Naive thymus-derived CD4-positive, alpha-beta T cell (primary cell): ENCODE data around the gene ASAP3. TPM values are rescaled to one million over a fixed set of nuclear protein-coding genes. Genes with fewer than 3 reads are reported as not detected.

ENCODE experiments used
- ATAC-seq: fragments of 150-1000 bp; cut with Tn5 transposase; 2 replicates; pipeline ENCODE4 v1.10.0; 2021; ENCODE audit warnings: mild to moderate bottlenecking, moderate library complexity
- CTCF ChIA-PET: fragments of 350-600 bp; sonication (Branson Sonifier 250); formaldehyde crosslinking; loops from one replicate; lab custom pipeline; 2021; ENCODE audit warnings: antibody characterized with exemption; lab: Charles Lee
- POLR2A ChIA-PET: fragments of 350-600 bp; sonication (Branson Sonifier 250); formaldehyde crosslinking; loops from one replicate; lab custom pipeline; 2021; ENCODE audit warnings: antibody characterized with exemption, inconsistent platforms; lab: Charles Lee
- DNase-seq, 9 donors: peaks; one replicate each; pipeline versions ENCODE4 v3.0.0 to v3.0.0-alpha.2; 2020 to 2022; ENCODE audit warnings: mixed read lengths in 1 of 9
- H3K27ac ChIP-seq: one replicate; pipeline ENCODE4 v1.7.0; 2013; ENCODE audit warnings: mild to moderate bottlenecking, low read depth, low read length, moderate library complexity
- H3K27me3 ChIP-seq, 2 donors: one replicate each; pipeline ENCODE4 v1.7.0; 2013; ENCODE audit warnings: low read length in 2 of 2, mild to moderate bottlenecking in 2 of 2, moderate library complexity in 2 of 2; ENCODE audit not compliant: control insufficient read depth in 2 of 2, insufficient read depth in 2 of 2
- H3K36me3 ChIP-seq, 3 experiments: 1 replicate in 2 of 3; 2 replicates in 1 of 3; pipeline ENCODE4 v1.7.0; 2013; ENCODE audit warnings: low read length in 3 of 3, mild to moderate bottlenecking in 3 of 3, moderate library complexity in 1 of 3; ENCODE audit not compliant: insufficient read depth in 3 of 3, control insufficient read depth in 2 of 3
- H3K4me1 ChIP-seq, 2 donors: one replicate each; pipeline ENCODE4 v1.7.0; 2013; ENCODE audit warnings: low read length in 2 of 2, mild to moderate bottlenecking in 2 of 2, moderate library complexity in 1 of 2; ENCODE audit not compliant: control insufficient read depth in 2 of 2, insufficient read depth in 2 of 2
- H3K4me3 ChIP-seq: 2 replicates; pipeline ENCODE4 v1.7.0; 2013; ENCODE audit warnings: mild to moderate bottlenecking, low read length
- H3K9me3 ChIP-seq, 3 experiments: 1 replicate in 2 of 3; 2 replicates in 1 of 3; pipeline ENCODE4 v1.7.0; 2013; ENCODE audit warnings: low read length in 3 of 3; ENCODE audit not compliant: control insufficient read depth in 2 of 3
- H3K27ac Mint-ChIP-seq, 9 donors: one replicate each; pipeline ENCODE4 v1.8.0; 2020 to 2022; ENCODE audit warnings: mixed read lengths in 9 of 9, mild to moderate bottlenecking in 8 of 9, moderate library complexity in 5 of 9, inconsistent platforms in 2 of 9
- H3K27me3 Mint-ChIP-seq, 5 donors: one replicate each; pipeline ENCODE4 v1.8.0; 2021 to 2022; ENCODE audit warnings: mixed read lengths in 5 of 5, mild to moderate bottlenecking in 1 of 5
- H3K36me3 Mint-ChIP-seq, 5 donors: one replicate each; pipeline ENCODE4 v1.8.0; 2020 to 2022; ENCODE audit warnings: mixed read lengths in 5 of 5, mild to moderate bottlenecking in 3 of 5, inconsistent platforms in 1 of 5
- H3K4me1 Mint-ChIP-seq, 7 donors: one replicate each; pipeline ENCODE4 v1.8.0; 2020 to 2022; ENCODE audit warnings: mixed read lengths in 7 of 7, mild to moderate bottlenecking in 3 of 7, inconsistent platforms in 1 of 7
- H3K4me3 Mint-ChIP-seq, 10 donors: one replicate each; pipeline ENCODE4 v1.8.0; 2020 to 2022; ENCODE audit warnings: mild to moderate bottlenecking in 10 of 10, mixed read lengths in 10 of 10, moderate library complexity in 6 of 10, inconsistent platforms in 2 of 10
- H3K9me3 Mint-ChIP-seq, 11 donors: one replicate each; pipeline ENCODE4 v1.8.0; 2020 to 2022; ENCODE audit warnings: mixed read lengths in 11 of 11, mild to moderate bottlenecking in 4 of 11, inconsistent platforms in 1 of 11, moderate library complexity in 1 of 11
- intact Hi-C, 2 donors: fragments of 100-400 bp; cut with micrococcal nuclease; formaldehyde crosslinking; loops; one replicate each; pipeline ENCODE4 v1.15.1; 2023
- polyA plus RNA-seq, 2 donors: library from polyadenylated mRNA; unstranded; fragments of 300-500 nt; fragmentation: Illumina TruSeq; gene quantifications; one replicate each; pipeline ENCODE4 v1.2.3, GENCODE V29; 2021
- total RNA-seq, 6 experiments: library from RNA in 5 of 6; stranded (reverse) in 5 of 6; gene quantifications; 1 replicate in 5 of 6; 2 replicates in 1 of 6; pipeline ENCODE4 v1.2.3 and lab custom pipeline; 2021 to 2026

Gene ASAP3
- total and polyA plus RNA-seq, 7 experiments from 2014 or later, result 0.12 to 8.8 (median 1.5) TPM

DNA sequence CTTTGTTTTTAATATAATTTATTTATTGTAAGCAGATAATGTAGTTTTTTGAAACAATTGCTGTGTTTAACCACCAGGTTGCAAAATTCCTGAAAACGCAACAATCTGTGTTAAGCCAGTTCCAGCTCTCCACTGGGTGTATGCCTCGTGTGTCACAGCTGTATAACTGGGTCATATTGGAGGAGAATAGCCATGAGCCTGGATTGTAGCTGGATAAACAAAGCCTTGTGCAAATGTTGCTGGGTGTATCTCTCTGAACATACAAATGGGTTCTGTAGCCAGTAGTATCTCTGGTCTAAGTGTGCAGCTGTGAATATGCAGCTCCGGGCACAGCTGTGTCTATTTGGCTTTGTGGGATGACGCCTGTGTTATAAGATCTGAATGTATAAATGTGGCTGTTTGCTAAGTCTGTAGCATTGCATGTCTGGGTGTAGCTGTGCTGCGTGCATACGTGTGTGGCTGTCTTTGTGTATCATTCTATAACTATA is 62.2 kb downstream of the ASAP3 start:
- POLR2A ChIA-PET, result interaction anchor here (0.5 to 2.5 kb wide), 12 partner anchors 10 to 558 kb away, joined by 3 to 13 read pairs (median 3); partner anchors contain the start of genes HNRNPR, RPL11 and SRSF10
- no peaks in the 10 kb centered on the region for H3K9me3 Mint-ChIP-seq
- peaks cover 0 to 31% (median 0%) of the 10 kb centered on the region in 5 donors for H3K27me3 Mint-ChIP-seq
- Histone ChIP-seq H3K27ac (peak overlapping the region; percentile 65), H3K4me1 (peaks cover 10 to 20% of the 10 kb centered on the region in 2 donors), H3K4me3 (peak overlapping the region; percentile 59), H3K9me3 (no peaks in the 10 kb centered on the region), H3K27me3 (no peaks in the 10 kb centered on the region), H3K36me3 (peaks cover 0 to 15% (median 0%) of the 10 kb centered on the region in 3 experiments)
- CTCF ChIA-PET, result interaction anchor here (0.6 to 1.9 kb wide), 4 partner anchors 10 to 144 kb away, joined by 3 to 6 read pairs (median 6); no protein-coding TSS in a partner anchor
- peaks cover 0 to 11% (median 4%) of the 10 kb centered on the region in 5 donors for H3K36me3 Mint-ChIP-seq
- peaks cover 18 to 45% (median 37%) of the 10 kb centered on the region in 7 donors for H3K4me1 Mint-ChIP-seq
- DNase-seq, result no peak
- ATAC-seq, result peak; percentile 3
- peak overlapping the region in 9 of 10 donors; percentile 74 to 96 (median 88) for H3K4me3 Mint-ChIP-seq
- intact Hi-C loops, result loop anchor here (1.0 to 5.0 kb wide), 5 partner anchors 53 to 111 kb away; partner anchors contain the start of genes ASAP3 (in 1 of the 2), E2F2 (in 1 of the 2), HNRNPR (in 1 of the 2) and ZNF436 (in 1 of the 2)
- peak overlapping the region; percentile 58 to 96 (median 85) for H3K27ac Mint-ChIP-seq

- CTCF ChIA-PET, result interaction anchor here (1.9 kb wide), 1 partner anchor 18 kb away, joined by 6 read pairs; no protein-coding TSS in a partner anchor
- H3K27me3 Mint-ChIP-seq, result peaks cover 0 to 27% (median 0%) of the 10 kb centered on the region in 5 donors
- Histone ChIP-seq H3K27me3 (no peaks in the 10 kb centered on the region), H3K4me3 (no peak overlapping the region), H3K9me3 (no peaks in the 10 kb centered on the region), H3K36me3 (peaks cover 0 to 20% (median 0%) of the 10 kb centered on the region in 3 experiments), H3K4me1 (peaks cover 10 to 20% of the 10 kb centered on the region in 2 donors), H3K27ac (no peak overlapping the region)
- peak overlapping the region in 4 of 9 donors; percentile 4 to 70 (median 65) for H3K27ac Mint-ChIP-seq
- ATAC-seq (no peak), DNase-seq (no peak)
- H3K36me3 Mint-ChIP-seq, result peaks cover 0 to 14% (median 4%) of the 10 kb centered on the region in 5 donors
- H3K4me1 Mint-ChIP-seq, result peaks cover 15 to 40% (median 37%) of the 10 kb centered on the region in 7 donors
- no peaks in the 10 kb centered on the region for H3K9me3 Mint-ChIP-seq
- intact Hi-C loops, result loop anchor here in 1 of 2 donors (5.0 kb wide), 2 partner anchors 79 to 111 kb away; partner anchors contain the start of genes E2F2 and HNRNPR
- H3K4me3 Mint-ChIP-seq, result no peak overlapping the region
- POLR2A ChIA-PET, result interaction anchor here (0.5 to 2.5 kb wide), 6 partner anchors 9 to 266 kb away, joined by 3 to 13 read pairs (median 6); partner anchors contain the start of gene HNRNPR
These were observed 62.6 kb downstream of the ASAP3 start for GRCh38 chr1:23421343-23421742.

GRCh38 chr1:23420778-23421177 is 63.2 kb downstream of the ASAP3 start:
- Histone ChIP-seq H3K36me3 (peaks cover 0 to 21% (median 0%) of the 10 kb centered on the region in 3 experiments), H3K4me3 (no peak overlapping the region), H3K9me3 (no peaks in the 10 kb centered on the region), H3K4me1 (peaks cover 10 to 20% of the 10 kb centered on the region in 2 donors), H3K27ac (no peak overlapping the region), H3K27me3 (no peaks in the 10 kb centered on the region)
- ATAC-seq (no peak), DNase-seq (no peak)
- H3K27ac Mint-ChIP-seq, result peak overlapping the region in 5 of 9 donors; percentile 3 to 70 (median 63)
- no peaks in the 10 kb centered on the region for H3K9me3 Mint-ChIP-seq
- H3K36me3 Mint-ChIP-seq, result peaks cover 0 to 14% (median 4%) of the 10 kb centered on the region in 5 donors
- H3K4me1 Mint-ChIP-seq, result peaks cover 12 to 40% (median 36%) of the 10 kb centered on the region in 7 donors
- ChIA-PET POLR2A (interaction anchor here (0.6 to 2.5 kb wide), 2 partner anchors 9 to 1008 kb away, joined by 3 to 13 read pairs; no protein-coding TSS in a partner anchor), CTCF (interaction anchor here (1.9 kb wide), 1 partner anchor 17 kb away, joined by 6 read pairs; no protein-coding TSS in a partner anchor)
- peaks cover 0 to 21% (median 0%) of the 10 kb centered on the region in 5 donors for H3K27me3 Mint-ChIP-seq
- peak overlapping the region in 1 of 10 donors; percentile 41 for H3K4me3 Mint-ChIP-seq
- intact Hi-C loops, result loop anchor here in 1 of 2 donors (5.0 kb wide), 2 partner anchors 78 to 112 kb away; partner anchors contain the start of genes E2F2 and HNRNPR

DNA sequence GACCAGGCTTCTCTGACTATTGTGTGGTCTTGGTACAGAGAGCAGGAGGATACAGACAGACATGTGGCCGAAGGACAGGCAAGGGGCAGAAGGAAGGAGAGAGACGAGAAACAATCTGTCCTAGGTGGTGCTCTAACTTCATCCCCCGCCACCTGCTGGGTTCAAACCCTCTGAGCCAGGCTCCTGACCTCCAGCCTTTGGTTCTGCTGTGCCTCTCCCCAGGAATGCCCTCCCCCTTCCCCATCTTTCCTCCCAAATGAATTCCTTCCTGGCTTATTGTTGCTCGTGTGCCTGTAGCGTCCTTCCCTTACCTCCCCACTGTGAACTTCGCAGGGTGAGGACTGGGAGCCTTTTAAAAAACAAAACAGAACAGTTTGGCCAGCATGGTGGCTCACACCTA is 64.8 kb downstream of the ASAP3 start:
- no peaks in the 10 kb centered on the region for H3K9me3 ChIP-seq
- DNase-seq (no peak), ATAC-seq (no peak)
- no peak overlapping the region for H3K4me3 ChIP-seq
- peaks cover 0 to 25% (median 0%) of the 10 kb centered on the region in 3 experiments for H3K36me3 ChIP-seq
- no peak overlapping the region for H3K4me3 Mint-ChIP-seq
- no peak overlapping the region for H3K27ac ChIP-seq
- H3K4me1 ChIP-seq, result peaks cover 10 to 20% of the 10 kb centered on the region in 2 donors
- H3K9me3 Mint-ChIP-seq, result no peaks in the 10 kb centered on the region
- H3K36me3 Mint-ChIP-seq, result peaks cover 0 to 14% (median 4%) of the 10 kb centered on the region in 5 donors
- H3K4me1 Mint-ChIP-seq, result peaks cover 12 to 36% (median 34%) of the 10 kb centered on the region in 7 donors
- ChIA-PET CTCF (no interaction called here), POLR2A (no interaction called here)
- H3K27me3 ChIP-seq, result no peaks in the 10 kb centered on the region
- peaks cover 0 to 8% (median 0%) of the 10 kb centered on the region in 5 donors for H3K27me3 Mint-ChIP-seq
- intact Hi-C loops, result no loop called here
- no peak overlapping the region for H3K27ac Mint-ChIP-seq

DNA sequence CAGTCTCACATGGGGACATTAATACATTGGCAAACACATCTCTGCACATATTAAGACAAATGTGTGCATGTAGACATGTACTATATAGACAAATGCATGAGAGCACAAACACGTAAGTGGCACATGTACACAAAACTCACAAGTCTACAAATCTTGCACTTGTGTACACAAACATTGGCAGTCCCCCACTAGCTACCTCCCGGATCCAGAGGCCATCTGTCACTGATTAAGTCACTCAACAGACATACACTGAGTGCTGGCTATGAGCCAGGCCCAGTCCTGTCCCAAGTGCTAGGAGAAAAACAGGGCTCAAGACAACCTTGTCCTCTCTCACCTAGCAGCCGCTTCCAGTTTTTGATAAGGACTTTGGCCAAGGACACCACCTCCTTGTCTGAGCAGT is 66.4 kb downstream of the ASAP3 start:
- no peaks in the 10 kb centered on the region for H3K27me3 ChIP-seq
- intact Hi-C loops, result no loop called here
- H3K4me1 ChIP-seq, result peaks cover 6 to 9% of the 10 kb centered on the region in 2 donors
- H3K36me3 ChIP-seq, result peaks cover 0 to 22% (median 0%) of the 10 kb centered on the region in 3 experiments
- no peak overlapping the region for H3K4me3 Mint-ChIP-seq
- POLR2A ChIA-PET, result no interaction called here
- no peaks in the 10 kb centered on the region for H3K27me3 Mint-ChIP-seq
- H3K4me1 Mint-ChIP-seq, result peaks cover 9 to 26% (median 22%) of the 10 kb centered on the region in 7 donors
- H3K4me3 ChIP-seq, result no peak overlapping the region
- no peak overlapping the region for H3K27ac ChIP-seq
- CTCF ChIA-PET, result no interaction called here
- ATAC-seq (no peak), DNase-seq (no peak)
- no peaks in the 10 kb centered on the region for H3K9me3 Mint-ChIP-seq
- peak overlapping the region in 1 of 9 donors; percentile 36 for H3K27ac Mint-ChIP-seq
- no peaks in the 10 kb centered on the region for H3K9me3 ChIP-seq
- H3K36me3 Mint-ChIP-seq, result peaks cover 0 to 14% (median 4%) of the 10 kb centered on the region in 5 donors

DNA sequence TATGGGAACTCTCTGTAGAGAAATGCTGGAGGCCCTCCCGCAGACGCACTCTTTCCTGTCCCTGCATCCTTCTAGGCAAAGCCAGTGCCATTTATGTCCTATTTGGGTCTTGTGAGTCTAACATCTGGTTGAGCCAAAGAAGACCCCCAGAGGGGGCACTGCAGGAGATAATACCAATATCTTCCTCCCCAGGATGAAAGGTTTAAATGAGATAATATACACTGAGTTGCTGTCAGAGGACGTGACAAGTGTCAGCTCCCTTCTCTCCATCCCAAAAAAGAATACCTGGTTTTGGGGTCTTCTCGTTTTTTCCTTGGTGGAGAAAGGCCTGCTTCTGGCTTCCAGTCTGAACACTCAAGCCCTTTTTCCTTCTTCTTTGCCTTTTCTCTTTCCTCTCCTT is 67.0 kb downstream of the ASAP3 start:
- peaks cover 0 to 22% (median 0%) of the 10 kb centered on the region in 3 experiments for H3K36me3 ChIP-seq
- no peak overlapping the region for H3K4me3 ChIP-seq
- POLR2A ChIA-PET, result no interaction called here
- Mint-ChIP-seq H3K4me3 (no peak overlapping the region), H3K27ac (peak overlapping the region in 1 of 9 donors; percentile 9), H3K9me3 (no peaks in the 10 kb centered on the region), H3K36me3 (peaks cover 0 to 13% (median 2%) of the 10 kb centered on the region in 5 donors), H3K27me3 (no peaks in the 10 kb centered on the region), H3K4me1 (peaks cover 3 to 20% (median 16%) of the 10 kb centered on the region in 7 donors)
- H3K27ac ChIP-seq, result no peak overlapping the region
- H3K27me3 ChIP-seq, result no peaks in the 10 kb centered on the region
- no peaks in the 10 kb centered on the region for H3K9me3 ChIP-seq
- DNase-seq (no peak), ATAC-seq (no peak)
- CTCF ChIA-PET, result no interaction called here
- intact Hi-C loops, result no loop called here
- peaks cover 1 to 4% of the 10 kb centered on the region in 2 donors for H3K4me1 ChIP-seq
